ENCODE measurements around the gene ATP11A. TPM values are rescaled to one million over a fixed set of nuclear protein-coding genes. Genes with fewer than 3 reads are reported as not detected.

Gene ATP11A
- total and polyA plus RNA-seq, 2 experiments from 2014 or later: 12.3 to 52.6 TPM

DNA sequence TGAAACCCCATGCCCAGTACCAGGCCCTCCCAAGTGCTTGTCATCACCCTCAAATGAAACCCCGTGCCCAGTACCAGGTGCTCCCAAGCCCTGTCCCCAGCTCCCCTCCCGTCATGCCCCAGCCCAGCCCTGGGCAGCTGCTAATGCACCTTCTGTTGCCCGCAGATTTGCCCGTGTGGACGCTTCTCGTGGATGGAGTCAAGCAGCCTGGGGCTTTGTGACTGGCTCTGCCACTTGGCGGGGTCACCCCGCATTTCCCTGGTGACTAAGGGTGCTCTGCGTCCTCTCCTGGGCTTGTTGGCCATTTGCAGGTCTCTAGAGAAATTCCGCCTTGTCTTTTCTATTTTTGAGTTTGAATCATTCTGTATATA lies 82.7 kb downstream of the ATP11A start:
- no peaks in the 10 kb centered on the region for H3F3A ChIP-seq (replicated peaks; ENCODE audit: low read depth)
- peaks cover 25% of the 10 kb centered on the region; the same call in 1 of the 2 replicates for H4K20me1 ChIP-seq (replicated peaks; ENCODE audit: insufficient read depth)
- TF ChIP-seq EZH2phosphoT487 (IDR thresholded peaks at IDR 0.05; ENCODE audit: unreplicated experiment): no peak
- no peak for TF ChIP-seq CREB1 (CRISPR knock-in tag; IDR thresholded peaks at IDR 0.05; ENCODE audit: low read depth)
- no peak for TF ChIP-seq ETS1 (IDR thresholded peaks at IDR 0.05)
- TF ChIP-seq, protein P1, sequence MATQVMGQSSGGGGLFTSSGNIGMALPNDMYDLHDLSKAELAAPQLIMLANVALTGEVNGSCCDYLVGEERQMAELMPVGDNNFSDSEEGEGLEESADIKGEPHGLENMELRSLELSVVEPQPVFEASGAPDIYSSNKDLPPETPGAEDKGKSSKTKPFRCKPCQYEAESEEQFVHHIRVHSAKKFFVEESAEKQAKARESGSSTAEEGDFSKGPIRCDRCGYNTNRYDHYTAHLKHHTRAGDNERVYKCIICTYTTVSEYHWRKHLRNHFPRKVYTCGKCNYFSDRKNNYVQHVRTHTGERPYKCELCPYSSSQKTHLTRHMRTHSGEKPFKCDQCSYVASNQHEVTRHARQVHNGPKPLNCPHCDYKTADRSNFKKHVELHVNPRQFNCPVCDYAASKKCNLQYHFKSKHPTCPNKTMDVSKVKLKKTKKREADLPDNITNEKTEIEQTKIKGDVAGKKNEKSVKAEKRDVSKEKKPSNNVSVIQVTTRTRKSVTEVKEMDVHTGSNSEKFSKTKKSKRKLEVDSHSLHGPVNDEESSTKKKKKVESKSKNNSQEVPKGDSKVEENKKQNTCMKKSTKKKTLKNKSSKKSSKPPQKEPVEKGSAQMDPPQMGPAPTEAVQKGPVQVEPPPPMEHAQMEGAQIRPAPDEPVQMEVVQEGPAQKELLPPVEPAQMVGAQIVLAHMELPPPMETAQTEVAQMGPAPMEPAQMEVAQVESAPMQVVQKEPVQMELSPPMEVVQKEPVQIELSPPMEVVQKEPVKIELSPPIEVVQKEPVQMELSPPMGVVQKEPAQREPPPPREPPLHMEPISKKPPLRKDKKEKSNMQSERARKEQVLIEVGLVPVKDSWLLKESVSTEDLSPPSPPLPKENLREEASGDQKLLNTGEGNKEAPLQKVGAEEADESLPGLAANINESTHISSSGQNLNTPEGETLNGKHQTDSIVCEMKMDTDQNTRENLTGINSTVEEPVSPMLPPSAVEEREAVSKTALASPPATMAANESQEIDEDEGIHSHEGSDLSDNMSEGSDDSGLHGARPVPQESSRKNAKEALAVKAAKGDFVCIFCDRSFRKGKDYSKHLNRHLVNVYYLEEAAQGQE (IDR thresholded peaks at IDR 0.05; ENCODE audit: unreplicated experiment): no peak
- TF ChIP-seq ZNF331 (CRISPR knock-in tag; IDR thresholded peaks at IDR 0.05; ENCODE audit: low read depth): no peak
- TF ChIP-seq, protein P2, sequence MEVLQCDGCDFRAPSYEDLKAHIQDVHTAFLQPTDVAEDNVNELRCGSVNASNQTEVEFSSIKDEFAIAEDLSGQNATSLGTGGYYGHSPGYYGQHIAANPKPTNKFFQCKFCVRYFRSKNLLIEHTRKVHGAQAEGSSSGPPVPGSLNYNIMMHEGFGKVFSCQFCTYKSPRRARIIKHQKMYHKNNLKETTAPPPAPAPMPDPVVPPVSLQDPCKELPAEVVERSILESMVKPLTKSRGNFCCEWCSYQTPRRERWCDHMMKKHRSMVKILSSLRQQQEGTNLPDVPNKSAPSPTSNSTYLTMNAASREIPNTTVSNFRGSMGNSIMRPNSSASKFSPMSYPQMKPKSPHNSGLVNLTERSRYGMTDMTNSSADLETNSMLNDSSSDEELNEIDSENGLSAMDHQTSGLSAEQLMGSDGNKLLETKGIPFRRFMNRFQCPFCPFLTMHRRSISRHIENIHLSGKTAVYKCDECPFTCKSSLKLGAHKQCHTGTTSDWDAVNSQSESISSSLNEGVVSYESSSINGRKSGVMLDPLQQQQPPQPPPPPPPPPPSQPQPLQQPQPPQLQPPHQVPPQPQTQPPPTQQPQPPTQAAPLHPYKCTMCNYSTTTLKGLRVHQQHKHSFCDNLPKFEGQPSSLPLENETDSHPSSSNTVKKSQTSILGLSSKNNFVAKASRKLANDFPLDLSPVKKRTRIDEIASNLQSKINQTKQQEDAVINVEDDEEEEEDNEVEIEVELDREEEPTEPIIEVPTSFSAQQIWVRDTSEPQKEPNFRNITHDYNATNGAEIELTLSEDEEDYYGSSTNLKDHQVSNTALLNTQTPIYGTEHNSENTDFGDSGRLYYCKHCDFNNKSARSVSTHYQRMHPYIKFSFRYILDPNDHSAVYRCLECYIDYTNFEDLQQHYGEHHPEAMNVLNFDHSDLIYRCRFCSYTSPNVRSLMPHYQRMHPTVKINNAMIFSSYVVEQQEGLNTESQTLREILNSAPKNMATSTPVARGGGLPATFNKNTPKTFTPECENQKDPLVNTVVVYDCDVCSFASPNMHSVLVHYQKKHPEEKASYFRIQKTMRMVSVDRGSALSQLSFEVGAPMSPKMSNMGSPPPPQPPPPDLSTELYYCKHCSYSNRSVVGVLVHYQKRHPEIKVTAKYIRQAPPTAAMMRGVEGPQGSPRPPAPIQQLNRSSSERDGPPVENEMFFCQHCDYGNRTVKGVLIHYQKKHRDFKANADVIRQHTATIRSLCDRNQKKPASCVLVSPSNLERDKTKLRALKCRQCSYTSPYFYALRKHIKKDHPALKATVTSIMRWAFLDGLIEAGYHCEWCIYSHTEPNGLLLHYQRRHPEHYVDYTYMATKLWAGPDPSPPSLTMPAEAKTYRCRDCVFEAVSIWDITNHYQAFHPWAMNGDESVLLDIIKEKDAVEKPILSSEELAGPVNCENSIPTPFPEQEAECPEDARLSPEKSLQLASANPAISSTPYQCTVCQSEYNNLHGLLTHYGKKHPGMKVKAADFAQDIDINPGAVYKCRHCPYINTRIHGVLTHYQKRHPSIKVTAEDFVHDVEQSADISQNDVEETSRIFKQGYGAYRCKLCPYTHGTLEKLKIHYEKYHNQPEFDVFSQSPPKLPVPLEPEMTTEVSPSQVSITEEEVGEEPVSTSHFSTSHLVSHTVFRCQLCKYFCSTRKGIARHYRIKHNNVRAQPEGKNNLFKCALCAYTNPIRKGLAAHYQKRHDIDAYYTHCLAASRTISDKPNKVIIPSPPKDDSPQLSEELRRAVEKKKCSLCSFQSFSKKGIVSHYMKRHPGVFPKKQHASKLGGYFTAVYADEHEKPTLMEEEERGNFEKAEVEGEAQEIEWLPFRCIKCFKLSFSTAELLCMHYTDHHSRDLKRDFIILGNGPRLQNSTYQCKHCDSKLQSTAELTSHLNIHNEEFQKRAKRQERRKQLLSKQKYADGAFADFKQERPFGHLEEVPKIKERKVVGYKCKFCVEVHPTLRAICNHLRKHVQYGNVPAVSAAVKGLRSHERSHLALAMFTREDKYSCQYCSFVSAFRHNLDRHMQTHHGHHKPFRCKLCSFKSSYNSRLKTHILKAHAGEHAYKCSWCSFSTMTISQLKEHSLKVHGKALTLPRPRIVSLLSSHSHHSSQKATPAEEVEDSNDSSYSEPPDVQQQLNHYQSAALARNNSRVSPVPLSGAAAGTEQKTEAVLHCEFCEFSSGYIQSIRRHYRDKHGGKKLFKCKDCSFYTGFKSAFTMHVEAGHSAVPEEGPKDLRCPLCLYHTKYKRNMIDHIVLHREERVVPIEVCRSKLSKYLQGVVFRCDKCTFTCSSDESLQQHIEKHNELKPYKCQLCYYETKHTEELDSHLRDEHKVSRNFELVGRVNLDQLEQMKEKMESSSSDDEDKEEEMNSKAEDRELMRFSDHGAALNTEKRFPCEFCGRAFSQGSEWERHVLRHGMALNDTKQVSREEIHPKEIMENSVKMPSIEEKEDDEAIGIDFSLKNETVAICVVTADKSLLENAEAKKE (CRISPR knock-in tag; IDR thresholded peaks at IDR 0.05): no peak
- no peak overlapping the region for H2AFZ ChIP-seq
- H3K27me3 ChIP-seq (ENCODE audit: insufficient read depth): no peaks in the 10 kb centered on the region
- no peak overlapping the region for H3K4me3 ChIP-seq
- no peaks in the 10 kb centered on the region for H3K36me3 ChIP-seq (ENCODE audit: insufficient read depth)
- peaks cover 82% of the 10 kb centered on the region for H3K79me2 ChIP-seq (replicated peaks; ENCODE audit: insufficient read depth)
- no peak overlapping the region for H3K27ac ChIP-seq (ENCODE audit: low read depth)
- H3K36me3 Mint-ChIP-seq (ENCODE audit: low read depth): peaks cover under 1% of the 10 kb centered on the region; the same call in 1 of the 3 replicates
- H3K9me3 Mint-ChIP-seq: no peaks in the 10 kb centered on the region
- no peaks in the 10 kb centered on the region for H3K9me2 ChIP-seq (ENCODE audit: insufficient read depth)
- DNase-seq (ENCODE audit: low spot score): no peak
- peaks cover 7% of the 10 kb centered on the region for H3K27me3 Mint-ChIP-seq (ENCODE audit: insufficient read depth, low read depth, poor library complexity)
- no peak overlapping the region for H3K4me3 Mint-ChIP-seq
- H3K4me2 ChIP-seq: no peak overlapping the region
- H3K4me1 ChIP-seq (ENCODE audit: insufficient read depth): peaks cover 21% of the 10 kb centered on the region; the same call in 1 of the 2 replicates
- ATAC-seq: no peak
- peaks cover 60% of the 10 kb centered on the region for H3K4me1 Mint-ChIP-seq
- no peak overlapping the region for H3K27ac Mint-ChIP-seq

Data from GM23338 (cell line).